ENCODE data around the gene CFAP77. TPM values are rescaled to one million over a fixed set of nuclear protein-coding genes. Genes with fewer than 3 reads are reported as not detected.

Gene CFAP77
- total RNA-seq, 1 experiment from 2014 or later: not detected

DNA sequence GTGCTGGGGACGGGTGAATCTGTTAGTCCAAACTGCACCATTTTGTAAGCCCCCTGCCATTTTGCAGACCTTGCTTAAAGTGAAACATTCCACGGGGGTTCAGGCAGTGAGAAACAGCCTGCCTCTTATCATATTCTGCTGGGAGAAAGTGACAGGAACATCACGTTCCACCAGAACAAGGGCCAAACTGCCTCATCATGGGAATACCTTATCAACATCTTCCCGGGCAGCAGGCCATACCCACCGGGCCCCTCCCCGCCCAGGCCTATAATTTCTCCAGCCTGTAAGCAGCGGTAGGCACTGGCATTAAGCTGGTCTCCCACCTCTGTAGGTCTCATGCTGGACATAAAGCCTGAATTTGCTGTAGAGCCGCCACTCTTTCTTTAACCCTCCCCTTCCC lies 1.5 kb upstream of the CFAP77 start:
- DNase-seq (ENCODE audit: low read depth): no peak

DNA sequence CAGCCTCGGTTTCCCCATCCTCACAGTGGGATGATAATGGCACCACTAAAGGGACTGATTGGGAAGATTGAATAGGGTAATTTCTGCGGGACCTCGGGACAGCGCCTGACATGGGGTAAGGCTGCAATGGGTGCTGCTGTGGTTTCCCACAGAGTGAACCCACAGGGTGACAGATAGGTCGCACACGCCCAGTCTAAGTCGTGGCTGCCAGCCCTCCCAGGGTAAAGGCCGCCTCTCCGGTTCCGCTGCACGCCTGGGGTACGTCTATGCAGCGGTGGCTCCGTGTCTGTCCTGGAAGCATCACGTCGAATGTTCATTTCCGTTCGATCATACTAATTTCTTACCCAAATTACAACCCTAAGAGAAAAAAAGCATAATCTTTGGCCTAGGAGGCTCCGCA lies 631 bp downstream of the CFAP77 start:
- no peak for DNase-seq (ENCODE audit: low read depth)

DNA sequence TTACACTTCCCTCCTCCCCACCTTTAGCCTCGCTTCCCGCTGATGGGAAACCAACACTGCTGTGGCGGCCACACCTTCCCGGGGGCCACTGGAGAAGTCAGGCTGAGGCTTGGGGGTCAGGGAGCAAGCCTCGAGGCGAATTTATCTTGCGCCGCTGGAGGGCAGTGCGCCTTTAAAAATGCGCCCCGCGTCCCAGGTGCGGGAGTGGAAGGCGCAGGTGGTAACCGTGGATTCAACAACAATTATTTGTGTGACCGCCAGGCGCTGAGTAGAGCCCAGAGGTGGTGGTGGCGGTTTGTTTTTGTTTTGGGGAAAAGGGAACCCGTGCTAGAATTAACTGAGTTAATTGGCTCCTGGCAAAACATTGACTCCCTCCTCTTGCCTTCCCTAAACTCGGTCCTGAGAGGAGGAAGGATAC lies 1.1 kb downstream of the CFAP77 start:
- peak; percentile 78 for DNase-seq (ENCODE audit: low read depth)

- peak; percentile 68 for DNase-seq (ENCODE audit: low read depth)
Observed at GRCh38 chr9:132412089-132412488, 2.1 kb downstream of the CFAP77 start.

GRCh38 chr9:132413926-132414325 lies 3.9 kb downstream of the CFAP77 start:
- DNase-seq (ENCODE audit: low read depth): no peak

GRCh38 chr9:132414731-132415130 lies 4.7 kb downstream of the CFAP77 start:
- no peak for DNase-seq (ENCODE audit: low read depth)

DNA sequence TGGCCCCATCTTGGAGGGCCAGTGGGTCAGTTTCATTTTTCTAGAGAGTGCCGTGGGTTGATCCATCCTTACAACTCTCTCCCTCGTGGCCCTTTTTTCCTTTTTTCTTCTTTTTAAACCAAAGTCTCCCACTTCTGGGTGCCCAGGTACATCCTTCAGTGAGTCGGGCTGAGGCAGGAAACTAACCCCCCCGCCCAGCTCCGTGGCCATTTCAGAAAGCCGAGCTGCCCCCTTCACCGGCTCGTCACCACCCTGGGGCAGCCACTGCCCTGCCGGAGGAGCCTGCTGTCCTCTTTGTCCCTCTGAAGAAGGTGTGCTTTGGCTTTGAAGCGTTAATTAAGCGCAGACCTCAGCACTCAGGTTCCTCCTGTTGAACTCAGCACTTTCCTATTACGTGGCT lies 5.2 kb downstream of the CFAP77 start:
- DNase-seq (ENCODE audit: low read depth): peak; percentile 32

- no peak for DNase-seq (ENCODE audit: low read depth)
Observed at GRCh38 chr9:132418726-132419363, 8.8 kb downstream of the CFAP77 start.

DNA sequence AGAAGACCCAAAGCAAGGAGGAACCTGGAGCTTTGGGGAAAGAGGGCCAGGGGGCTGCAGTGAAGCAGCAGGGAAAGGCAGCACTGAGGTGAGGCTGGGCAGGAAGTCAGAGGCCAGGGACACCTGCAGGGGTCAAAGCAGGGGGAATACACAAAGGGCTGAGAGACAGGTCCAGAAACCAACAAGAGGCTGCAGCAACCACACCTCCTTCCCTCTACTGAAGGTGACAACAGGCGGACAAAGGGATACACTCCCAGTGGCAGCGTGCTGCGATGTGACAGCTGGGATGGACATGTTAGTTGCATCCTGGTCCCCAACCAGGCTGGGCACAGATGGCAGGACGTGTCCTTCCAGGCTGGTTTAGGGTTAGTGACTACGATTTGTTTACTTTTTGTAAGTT lies 12.6 kb downstream of the CFAP77 start:
- DNase-seq (ENCODE audit: low read depth): no peak

DNA sequence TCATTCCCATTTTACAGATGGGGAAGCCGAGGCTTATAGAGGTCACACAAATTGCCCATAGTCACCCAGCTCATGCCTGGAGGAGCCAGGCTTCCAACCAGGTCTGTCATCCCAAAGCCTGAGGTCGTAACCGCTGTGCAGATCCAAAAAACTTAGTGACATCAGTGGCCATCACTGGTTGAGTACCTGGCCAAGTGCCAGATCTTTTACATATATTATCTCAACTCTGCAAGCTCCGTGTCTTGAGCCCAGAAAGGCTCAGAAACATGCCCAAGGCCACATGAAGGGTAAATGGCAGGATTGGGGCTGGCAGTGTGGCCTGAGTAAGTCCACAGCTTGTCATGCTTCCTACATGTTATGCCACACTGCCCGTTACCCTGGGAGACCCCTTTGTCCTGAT lies 13.5 kb downstream of the CFAP77 start:
- DNase-seq (ENCODE audit: low read depth): no peak

DNA sequence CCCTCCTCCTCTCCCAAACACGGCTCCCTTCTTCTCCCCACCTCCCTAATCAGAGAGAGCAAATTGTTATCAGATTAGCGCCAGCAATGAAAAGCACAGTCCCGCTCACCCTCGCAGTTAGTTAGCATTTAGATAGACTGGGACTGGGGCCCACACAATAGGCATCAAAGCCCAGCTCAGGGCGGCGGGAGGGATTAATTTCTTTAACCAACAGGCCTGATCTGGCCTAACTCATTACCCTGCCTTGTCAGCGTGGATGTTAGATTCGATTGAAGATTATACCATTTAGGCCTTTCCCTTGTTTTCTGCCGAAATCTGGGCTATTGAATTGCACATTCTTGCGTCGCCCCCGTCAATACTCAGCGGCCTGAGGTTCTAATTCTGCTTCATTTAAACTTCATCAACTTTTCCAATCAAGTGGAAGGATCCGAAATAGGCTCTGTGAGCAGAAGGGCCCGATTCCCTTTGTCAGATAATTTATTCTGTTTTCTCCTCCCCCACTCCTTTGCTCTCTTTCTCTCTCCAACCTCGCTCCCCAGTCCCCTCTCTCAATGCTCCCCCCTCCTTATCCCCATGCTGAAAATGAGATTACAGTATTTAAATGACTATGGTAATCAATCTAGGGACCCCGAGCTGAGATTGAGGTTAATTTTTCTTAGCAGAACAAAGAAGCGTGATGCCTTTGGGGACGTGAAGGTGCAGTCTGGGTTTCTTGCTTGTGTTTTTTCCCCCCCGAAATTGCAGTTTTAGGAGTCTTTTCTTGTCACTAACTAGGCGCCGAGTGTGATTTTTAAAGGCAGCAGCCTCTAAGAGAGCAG lies 15.1 kb downstream of the CFAP77 start:
- DNase-seq (ENCODE audit: low read depth): no peak

DNA sequence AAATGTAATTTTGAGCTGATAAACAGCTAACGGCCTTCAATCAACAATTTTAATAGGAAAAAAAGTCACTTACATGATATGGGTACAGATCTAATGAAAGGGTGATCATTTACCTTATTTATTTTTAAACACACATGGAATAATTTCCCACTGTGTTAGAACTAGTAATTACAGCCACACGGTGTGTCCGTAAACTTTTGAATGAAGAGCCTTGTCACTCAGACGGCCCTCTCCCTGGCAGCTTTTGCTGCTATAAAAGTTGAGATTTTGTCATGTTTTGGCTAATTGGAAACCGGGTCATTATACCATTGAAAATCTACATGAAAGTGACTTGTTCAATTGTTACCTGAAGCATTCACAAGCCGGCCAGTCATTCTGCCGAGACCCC lies 15.7 kb downstream of the CFAP77 start:
- no peak for DNase-seq (ENCODE audit: low read depth)

DNA sequence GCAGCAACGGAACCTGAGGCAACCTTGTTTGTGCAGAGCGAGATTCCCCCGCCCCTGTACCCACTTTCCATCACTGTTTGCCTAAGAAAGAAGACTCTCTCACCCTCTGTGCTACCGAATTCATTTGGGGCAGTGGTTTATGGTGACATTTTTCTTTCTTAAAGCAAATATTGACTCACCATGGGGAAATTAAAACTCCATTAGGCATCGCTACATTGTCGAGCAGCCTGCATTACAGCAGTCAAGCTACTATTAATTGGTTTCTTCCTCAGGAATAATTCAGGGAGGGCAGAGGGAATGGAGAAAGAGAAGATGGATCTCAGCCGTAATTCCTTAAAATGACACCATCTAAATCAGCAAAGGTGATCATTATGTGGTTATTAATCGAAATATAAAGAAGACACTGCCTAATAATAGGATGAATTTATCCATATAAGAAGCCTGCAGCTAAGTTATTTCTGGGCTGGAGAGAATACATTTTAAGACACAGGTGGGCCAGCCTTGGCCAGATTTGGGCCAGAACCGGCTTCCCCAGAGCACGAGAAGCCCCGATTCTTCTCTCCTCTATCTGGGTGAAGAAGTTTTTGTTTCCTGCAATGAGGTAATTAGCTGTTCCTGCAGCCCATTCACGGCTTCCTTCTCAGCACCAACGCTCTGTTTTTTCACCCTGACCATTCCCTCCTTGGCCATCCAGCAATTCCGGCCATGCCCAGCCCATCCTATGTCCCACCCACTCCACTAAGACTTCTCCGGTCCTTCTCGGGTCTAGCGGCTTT lies 16.8 kb downstream of the CFAP77 start:
- DNase-seq (ENCODE audit: low read depth): peak; percentile 39

DNA sequence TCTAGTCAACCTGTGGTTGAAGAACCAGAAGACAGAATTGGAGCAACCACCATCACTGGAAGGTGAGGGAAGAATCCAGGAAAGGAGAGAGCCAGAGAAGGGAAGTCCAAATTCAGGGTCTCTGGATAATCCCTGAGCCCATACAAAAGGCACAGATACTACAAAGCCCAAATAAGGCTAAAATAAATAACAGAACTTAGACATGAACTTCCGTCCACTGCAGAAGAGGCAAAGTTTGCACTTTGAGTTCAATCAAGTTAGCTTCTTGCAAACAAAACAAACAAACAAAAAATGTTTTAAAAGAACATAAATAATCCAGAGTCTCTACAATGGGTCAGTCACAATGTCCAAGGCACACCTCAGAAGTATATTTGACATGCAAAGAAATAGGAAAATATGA lies 21.0 kb downstream of the CFAP77 start:
- DNase-seq (ENCODE audit: low read depth): no peak

- DNase-seq (ENCODE audit: low read depth): no peak
Observed at GRCh38 chr9:132434881-132435280, 24.9 kb downstream of the CFAP77 start.

DNA sequence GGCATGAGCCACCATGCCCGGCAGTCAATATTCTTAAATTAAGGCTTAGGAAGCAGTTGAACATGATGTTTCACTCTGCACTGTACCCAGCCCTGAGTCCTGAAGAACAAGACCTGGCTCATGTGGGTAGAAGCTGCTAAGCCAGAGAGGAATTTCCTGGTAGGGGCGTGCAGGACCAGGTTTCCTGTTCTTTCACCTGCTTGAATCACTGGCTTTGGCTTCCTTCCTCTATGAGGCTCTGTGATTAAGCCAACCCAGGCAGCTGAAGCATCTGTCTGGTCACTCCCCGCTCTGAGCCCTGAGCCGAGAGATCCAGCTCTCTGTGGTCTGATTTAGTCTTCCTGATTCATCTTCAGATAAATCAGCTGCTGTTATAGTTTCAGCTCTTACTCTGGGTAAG lies 29.1 kb downstream of the CFAP77 start:
- peak; percentile 39 for DNase-seq (ENCODE audit: low read depth)

DNA sequence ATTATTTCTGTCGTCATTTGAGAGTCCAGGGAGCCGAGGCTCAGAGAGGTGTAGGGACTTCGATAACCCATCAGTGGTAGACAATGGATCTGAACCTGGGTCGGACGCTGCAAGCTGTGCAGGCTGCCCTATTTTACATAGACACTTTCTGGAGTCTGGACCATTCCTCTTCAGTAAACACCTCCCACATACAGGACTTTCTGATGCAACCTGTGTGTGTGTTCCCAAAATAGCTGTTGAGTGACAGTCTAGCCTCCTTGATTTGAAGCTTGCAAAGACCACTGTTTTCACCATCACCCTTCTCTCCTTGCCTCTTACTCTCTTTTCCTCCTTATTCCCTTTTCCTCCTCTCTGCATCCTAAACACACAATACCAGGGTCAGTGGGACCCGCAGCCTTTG lies 30.7 kb downstream of the CFAP77 start:
- DNase-seq (ENCODE audit: low read depth): no peak

DNA sequence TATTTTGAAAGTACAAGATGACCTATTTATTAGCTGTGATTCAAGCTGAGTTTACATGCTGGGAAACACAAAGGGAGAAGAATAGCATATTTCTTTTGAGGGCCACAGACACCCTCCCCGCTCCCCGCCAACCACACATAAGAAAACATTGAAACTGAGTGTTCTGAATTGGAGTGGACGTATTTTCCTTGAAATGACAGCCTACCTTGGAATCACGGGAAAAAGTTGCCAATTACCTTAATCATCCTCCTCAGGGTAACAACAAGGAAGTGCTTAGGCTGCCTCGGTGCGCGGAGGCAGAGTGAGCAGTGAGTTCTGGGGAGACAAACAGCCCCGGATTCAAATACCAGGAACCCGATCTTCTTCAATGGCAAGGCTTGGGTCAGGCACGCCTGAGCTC lies 31.4 kb downstream of the CFAP77 start:
- DNase-seq (ENCODE audit: low read depth): no peak

DNA sequence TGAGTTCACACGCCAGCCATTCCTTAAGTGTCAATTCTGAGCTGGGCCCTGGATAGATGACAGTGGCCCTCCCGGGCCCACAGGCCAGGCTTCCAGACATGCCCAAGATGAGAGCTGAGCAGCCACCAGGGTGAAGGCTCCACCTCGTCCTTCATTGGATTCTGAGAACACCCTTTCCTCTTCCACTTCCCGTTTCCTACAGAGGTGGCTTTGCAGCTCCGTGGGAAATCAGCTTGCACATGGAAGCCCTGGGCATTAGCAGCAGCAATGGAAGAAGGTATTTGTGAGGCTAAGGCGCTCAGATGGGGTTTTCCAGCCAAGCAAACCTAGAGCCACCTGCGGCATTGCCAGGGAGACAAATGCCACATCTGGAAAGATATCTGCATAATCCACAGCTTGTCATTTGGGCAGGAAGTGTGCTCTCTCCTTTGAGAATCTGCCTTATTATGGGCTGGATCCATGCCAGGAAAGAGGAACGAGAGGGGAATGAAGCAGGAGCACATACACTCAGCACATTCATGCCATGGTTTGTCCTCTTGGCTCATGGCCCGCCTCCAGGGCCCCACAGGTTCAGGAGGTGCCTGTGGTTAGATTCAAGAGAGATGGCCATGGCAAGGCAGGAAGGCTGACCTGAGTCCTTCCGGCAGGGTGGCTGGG lies 34.1 kb downstream of the CFAP77 start:
- peak; percentile 45 for DNase-seq (ENCODE audit: low read depth)

- no peak for DNase-seq (ENCODE audit: low read depth)
Observed at GRCh38 chr9:132446887-132447286, 36.9 kb downstream of the CFAP77 start.

DNA sequence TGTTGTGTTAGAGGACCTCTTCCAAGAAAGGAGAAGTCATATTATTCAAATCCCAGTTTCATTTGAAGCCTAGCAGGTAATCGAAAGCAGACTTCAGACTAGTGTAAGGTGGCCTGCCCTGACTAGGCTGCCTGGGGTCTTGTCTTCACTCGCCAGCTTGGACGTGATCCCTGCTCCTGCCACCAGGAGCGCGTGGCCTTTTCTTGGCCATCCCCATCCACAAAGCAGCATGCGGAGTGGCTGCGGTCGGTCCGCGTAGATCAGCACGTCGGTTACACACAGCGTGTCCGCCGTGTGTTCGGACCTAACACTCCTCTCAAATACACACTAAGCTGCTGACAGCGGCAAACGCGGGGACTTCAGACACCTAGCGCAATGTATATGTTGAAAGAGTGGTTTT lies 37.3 kb downstream of the CFAP77 start:
- no peak for DNase-seq (ENCODE audit: low read depth)

DNA sequence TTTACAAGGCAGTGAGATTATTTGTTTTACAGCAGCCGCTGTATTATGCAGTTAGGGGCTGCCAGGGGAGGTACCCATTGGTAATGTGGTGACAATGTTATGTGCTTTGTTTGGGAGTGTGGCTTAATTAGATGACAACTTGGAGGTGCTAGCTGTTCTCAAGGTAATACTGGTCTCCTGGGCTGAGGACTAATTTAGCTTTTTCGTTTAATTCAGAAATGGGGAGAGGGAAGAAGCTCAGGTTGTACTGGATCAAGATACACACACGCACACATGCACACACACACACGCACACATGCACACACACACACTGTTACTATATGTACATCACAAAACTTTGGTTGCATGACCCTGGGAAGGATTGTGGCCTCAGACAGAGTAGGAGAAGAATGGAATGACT lies 37.9 kb downstream of the CFAP77 start:
- DNase-seq (ENCODE audit: low read depth): no peak
